Measurements from ENCODE around the gene PRKG1.

DNA sequence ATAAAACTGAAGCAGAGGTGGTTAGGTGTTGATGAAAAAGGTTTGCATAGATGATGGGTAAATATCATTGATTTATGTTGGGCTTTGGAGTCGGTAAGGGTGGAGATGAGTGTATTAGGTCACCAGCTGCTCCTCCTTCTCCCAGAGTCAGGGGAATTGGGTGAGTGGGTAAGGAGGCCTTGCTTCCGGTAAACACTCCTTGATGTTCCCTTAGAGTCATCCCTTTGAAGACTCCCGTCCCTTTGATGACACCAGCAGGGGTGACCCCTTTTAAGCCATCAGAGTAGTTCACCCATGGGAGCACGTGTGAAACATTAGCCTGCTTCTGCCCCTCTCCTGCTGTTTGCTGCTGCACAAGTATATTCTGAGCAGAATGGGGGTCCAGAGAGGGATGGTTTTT lies 1147.6 kb downstream of the PRKG1 start:
- TF ChIP-seq CTCF (IDR thresholded peaks at IDR 0.05; ENCODE audit: borderline replicate concordance, extremely low read depth, low read length, poor library complexity, severe bottlenecking) = no peak
- TF ChIP-seq EZH2 (IDR thresholded peaks at IDR 0.05; ENCODE audit: borderline replicate concordance, low read depth, low read length, severe bottlenecking) = no peak
